H7 (cell line): Measurements from ENCODE around the gene ARHGEF4. TPM values are rescaled to one million over a fixed set of nuclear protein-coding genes. Genes with fewer than 3 reads are reported as not detected.
A peak's percentile ranks its signal among the peaks of the same experiment; 100 is the strongest.

Experiments
- DNase-seq: peaks from one replicate; pipeline ENCODE4 v3.0.0; 2012
- H3K27me3 ChIP-seq: 2 replicates; pipeline ENCODE4 v1.6.0; 2011; ENCODE audit warnings: mild to moderate bottlenecking, low read length; ENCODE audit not compliant: control insufficient read depth, insufficient read depth
- H3K36me3 ChIP-seq: replicated peaks from 2 replicates; pipeline ENCODE4 v1.5.1; 2011; ENCODE audit warnings: low read length; ENCODE audit not compliant: control insufficient read depth, insufficient read depth
- H3K4me3 ChIP-seq: 2 replicates; pipeline ENCODE4 v1.5.1; 2011; ENCODE audit warnings: low read depth, mild to moderate bottlenecking, control low read depth, low read length, moderate library complexity; ENCODE audit not compliant: insufficient read depth
- total RNA-seq: library from RNA; depleted of rRNA; stranded (reverse); fragments of >200 nt; shearing (Covaris generic); gene quantifications from 2 replicates; pipeline ENCODE4 v1.2.3, GENCODE V29; 2014

ARHGEF4 gene
- total RNA-seq, 1 experiment from 2014 or later = 15.6 TPM

- Histone ChIP-seq H3K27me3 (no peaks in the 10 kb centered on the region; the same call in 1 of the 2 replicates), H3K36me3 (no peaks in the 10 kb centered on the region), H3K4me3 (peak overlapping the region; percentile 14; the same call in 1 of the 2 replicates)
- peak; percentile 78 for DNase-seq
Measured at GRCh38 chr2:130915595-130916437, 79.1 kb downstream of the ARHGEF4 start.

GRCh38 chr2:130916438-130916705 lies 79.7 kb downstream of the ARHGEF4 start:
- no peak for DNase-seq
- Histone ChIP-seq H3K4me3 (no peak overlapping the region), H3K27me3 (no peaks in the 10 kb centered on the region; the same call in 1 of the 2 replicates), H3K36me3 (no peaks in the 10 kb centered on the region)

DNA sequence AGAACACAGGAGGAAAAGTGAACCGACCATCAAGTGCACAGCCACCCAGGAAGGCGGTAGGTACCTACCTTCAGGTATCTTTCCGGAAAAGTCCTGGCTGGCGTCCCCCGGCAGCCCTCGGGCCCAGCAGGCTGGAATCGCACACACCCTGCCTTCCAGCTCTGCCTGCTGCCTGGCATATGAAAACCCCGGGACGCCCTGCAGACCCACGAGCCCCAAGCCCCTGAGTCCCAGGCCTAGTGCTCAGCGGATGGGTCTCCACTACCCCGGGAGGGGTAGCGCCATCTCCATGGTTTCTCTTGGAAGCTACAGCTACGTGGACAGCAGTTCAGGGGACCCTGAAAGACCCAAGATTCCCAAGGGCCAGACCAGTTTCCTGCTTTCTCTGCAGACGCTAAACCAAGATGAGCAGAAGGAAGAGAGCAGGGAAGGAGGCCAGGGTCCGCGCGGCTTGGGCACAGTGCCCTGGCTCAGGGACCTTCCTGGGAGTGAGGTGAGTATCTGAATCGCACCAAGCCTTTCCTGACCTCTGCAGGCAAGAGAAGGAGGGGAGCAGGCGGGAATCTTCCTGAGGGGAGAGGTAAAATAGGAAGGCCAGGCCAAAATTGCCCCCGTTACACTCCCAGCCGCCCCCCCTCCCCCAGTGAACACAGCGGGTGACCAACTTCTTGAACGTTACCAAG lies 80.4 kb downstream of the ARHGEF4 start:
- Histone ChIP-seq H3K36me3 (no peaks in the 10 kb centered on the region), H3K27me3 (no peaks in the 10 kb centered on the region; the same call in 1 of the 2 replicates), H3K4me3 (no peak overlapping the region)
- peak; percentile 67 for DNase-seq

- no peak overlapping the region for H3K4me3 ChIP-seq
- H3K36me3 ChIP-seq = no peaks in the 10 kb centered on the region
- DNase-seq = peak; percentile 76
- H3K27me3 ChIP-seq = no peaks in the 10 kb centered on the region; the same call in 1 of the 2 replicates
Measured at GRCh38 chr2:130918393-130918792, 81.7 kb downstream of the ARHGEF4 start.

GRCh38 chr2:130920415-130921163 lies 83.9 kb downstream of the ARHGEF4 start:
- Histone ChIP-seq H3K4me3 (no peak overlapping the region), H3K27me3 (no peaks in the 10 kb centered on the region), H3K36me3 (no peaks in the 10 kb centered on the region)
- DNase-seq = peak; percentile 90

DNA sequence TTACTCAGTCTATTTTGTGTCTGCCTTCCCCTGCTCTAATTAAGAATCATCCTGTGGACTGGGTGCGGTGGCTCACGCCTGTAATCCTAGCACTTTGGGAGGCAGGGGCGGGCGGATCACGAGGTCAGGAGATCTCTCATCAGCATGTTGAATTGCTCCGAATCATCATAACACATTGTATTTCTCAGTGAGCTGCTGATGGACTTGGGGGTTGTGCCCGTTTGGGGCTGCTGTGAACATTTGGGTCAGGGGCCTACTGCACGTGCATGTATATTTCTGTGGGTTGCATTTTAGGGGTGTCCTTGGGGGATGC lies 84.4 kb downstream of the ARHGEF4 start:
- Histone ChIP-seq H3K4me3 (no peak overlapping the region), H3K36me3 (no peaks in the 10 kb centered on the region), H3K27me3 (no peaks in the 10 kb centered on the region)
- no peak for DNase-seq

DNA sequence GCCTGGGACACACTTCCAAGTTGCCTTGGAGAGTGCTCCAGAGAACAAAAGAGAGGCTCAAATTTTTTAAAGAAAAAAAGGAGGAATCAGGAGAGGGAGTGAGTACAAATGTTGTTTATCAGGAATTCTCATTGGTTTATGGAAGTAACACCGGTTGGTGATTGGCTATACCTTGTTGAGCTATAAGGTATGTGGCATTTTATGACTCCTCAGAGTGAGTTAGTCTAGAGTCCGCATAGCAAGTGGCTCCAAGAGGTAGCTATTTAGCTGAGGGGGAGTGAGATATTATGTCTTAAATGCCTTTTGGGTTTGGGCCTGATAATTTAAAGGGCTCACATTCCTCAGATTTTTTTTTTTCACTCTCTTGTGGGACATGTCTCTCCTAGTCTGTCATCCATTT lies 85.7 kb downstream of the ARHGEF4 start:
- no peaks in the 10 kb centered on the region for H3K27me3 ChIP-seq

DNA sequence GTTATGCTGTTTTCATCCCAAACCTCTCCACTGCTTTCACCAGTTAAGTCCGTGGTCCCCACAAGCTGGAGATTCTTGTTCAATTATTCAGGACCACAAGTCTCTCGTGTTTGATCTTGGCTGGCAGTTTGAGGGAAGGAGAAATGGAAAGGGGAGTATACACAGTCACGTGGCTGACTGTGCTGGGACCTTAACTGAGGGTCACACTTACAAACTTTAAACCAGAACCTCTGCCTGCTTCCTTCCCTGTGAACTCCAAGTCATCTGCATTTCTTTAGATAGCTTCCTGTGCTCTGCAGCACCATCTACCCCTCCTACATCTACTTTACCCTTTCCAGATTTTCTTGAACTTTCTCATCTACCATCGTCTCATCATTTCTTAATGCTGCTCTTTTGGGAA lies 91.7 kb downstream of the ARHGEF4 start:
- H3K27me3 ChIP-seq = no peaks in the 10 kb centered on the region
- no peak overlapping the region for H3K4me3 ChIP-seq
- DNase-seq = peak; percentile 51
- no peaks in the 10 kb centered on the region for H3K36me3 ChIP-seq

More for the DNA sequence above, 85.7 kb downstream of the ARHGEF4 start:
- DNase-seq = no peak
- H3K36me3 ChIP-seq = no peaks in the 10 kb centered on the region
- H3K4me3 ChIP-seq = no peak overlapping the region

- no peaks in the 10 kb centered on the region for H3K27me3 ChIP-seq
- H3K36me3 ChIP-seq = no peaks in the 10 kb centered on the region
- no peak overlapping the region for H3K4me3 ChIP-seq
- DNase-seq = no peak
Measured at GRCh38 chr2:130930740-130931659, 94.3 kb downstream of the ARHGEF4 start.

GRCh38 chr2:130933501-130933900 lies 96.8 kb downstream of the ARHGEF4 start:
- H3K36me3 ChIP-seq = no peaks in the 10 kb centered on the region

DNA sequence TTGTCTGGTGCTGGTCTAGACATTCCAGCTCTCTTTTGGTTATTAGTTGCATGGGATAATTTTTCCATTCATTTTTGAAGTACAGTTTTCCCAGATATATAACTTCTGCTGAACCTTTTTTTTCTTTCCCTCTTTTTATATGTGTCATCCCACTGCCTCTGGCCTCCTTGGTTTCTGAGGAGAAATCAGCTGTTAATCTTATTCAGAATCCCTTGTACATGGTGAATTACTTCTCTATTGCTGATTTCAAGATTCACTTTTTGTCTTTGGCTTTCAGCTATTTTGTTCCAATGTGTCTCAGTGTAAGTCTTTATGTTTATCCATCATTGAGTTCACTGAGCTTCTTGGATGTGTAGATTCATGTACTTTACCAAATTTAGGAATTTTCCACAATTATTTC lies 99.7 kb downstream of the ARHGEF4 start:
- Histone ChIP-seq H3K36me3 (no peaks in the 10 kb centered on the region), H3K4me3 (no peak overlapping the region), H3K27me3 (no peaks in the 10 kb centered on the region)
- no peak for DNase-seq

More at GRCh38 chr2:130933501-130933900, 96.8 kb downstream of the ARHGEF4 start:
- DNase-seq = no peak
- no peaks in the 10 kb centered on the region for H3K27me3 ChIP-seq
- H3K4me3 ChIP-seq = no peak overlapping the region

- no peak for DNase-seq
- H3K4me3 ChIP-seq = no peak overlapping the region
- H3K27me3 ChIP-seq = no peaks in the 10 kb centered on the region
- no peaks in the 10 kb centered on the region for H3K36me3 ChIP-seq
Measured at GRCh38 chr2:130947967-130948366, 111.3 kb downstream of the ARHGEF4 start.

DNA sequence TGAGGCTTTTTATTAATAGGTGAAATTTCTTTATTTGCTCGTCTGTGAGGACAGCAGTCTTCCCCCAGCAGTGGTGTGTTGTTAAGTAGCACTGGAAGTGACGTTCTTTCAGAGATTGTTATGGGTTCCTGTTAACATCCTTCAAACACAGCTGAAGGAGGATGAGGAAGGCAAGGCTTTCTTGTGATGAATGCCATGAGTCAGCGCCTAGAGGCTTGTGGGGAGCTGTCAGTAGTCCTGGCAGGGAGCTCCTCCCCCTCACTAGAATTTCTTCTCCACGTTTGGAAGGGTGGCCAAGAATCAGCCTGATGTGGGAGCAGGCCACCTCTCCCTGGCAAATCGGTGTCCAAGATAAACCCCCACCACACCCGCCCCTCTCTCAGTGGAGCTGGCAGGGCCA lies 113.2 kb downstream of the ARHGEF4 start:
- DNase-seq = no peak
- Histone ChIP-seq H3K27me3 (no peaks in the 10 kb centered on the region), H3K36me3 (no peaks in the 10 kb centered on the region), H3K4me3 (no peak overlapping the region)

DNA sequence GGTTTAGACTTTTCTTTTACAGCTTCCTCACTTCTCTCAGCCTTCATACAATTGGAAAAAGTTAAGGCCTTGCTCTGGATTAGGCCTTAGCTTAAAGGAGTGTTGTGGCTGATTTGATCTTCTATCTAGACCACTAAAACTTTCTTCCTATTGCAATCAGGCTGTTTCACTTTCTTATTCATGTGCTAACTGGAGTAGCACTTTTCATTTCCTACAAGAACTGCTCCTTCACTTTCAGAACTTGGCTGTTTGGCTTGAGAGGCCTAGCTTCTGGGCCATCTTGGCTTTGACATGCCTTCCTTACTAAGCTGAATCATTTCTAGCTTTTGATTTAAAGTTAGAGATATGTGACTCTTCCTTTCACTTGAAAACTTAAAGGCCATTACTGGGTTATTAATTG lies 114.3 kb downstream of the ARHGEF4 start:
- no peak overlapping the region for H3K4me3 ChIP-seq
- no peak for DNase-seq
- H3K36me3 ChIP-seq = no peaks in the 10 kb centered on the region
- H3K27me3 ChIP-seq = no peaks in the 10 kb centered on the region
